Measurements from ENCODE around the gene SPCS2. TPM values are rescaled to one million over a fixed set of nuclear protein-coding genes. Genes with fewer than 3 reads are reported as not detected.

Gene SPCS2
- total RNA-seq, 1 donor from 2014 or later = 120 TPM

DNA sequence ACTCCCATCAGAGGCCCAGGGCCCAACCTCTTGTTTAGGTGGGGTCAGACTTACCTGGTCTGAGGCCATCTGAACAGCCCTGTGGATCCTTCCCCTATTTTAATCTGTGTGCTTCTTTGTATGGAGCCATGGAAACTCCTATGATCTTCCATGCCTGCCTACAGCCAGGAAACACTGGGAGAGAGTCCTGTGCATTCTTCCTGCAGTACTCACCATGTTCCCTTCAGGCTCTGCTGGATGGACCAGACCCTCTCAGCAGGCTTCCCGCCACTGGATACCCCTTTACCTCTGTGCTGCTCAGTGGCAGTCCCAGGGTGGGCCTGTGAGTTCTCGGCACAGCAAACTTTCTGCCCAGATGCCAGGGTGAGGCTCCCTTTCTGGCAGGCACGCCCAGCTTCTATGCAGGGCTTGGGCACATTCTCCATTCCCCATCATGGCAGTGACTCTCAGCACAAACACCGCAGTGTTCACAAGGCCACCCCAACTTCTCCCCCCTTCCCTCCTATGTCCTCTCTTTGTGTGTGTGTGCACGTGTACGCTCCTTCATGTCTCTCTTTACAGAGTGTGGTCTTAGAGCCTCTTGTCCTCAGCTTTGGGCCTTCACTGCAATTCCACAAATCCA, 74.5 kb downstream of the SPCS2 start:
- Histone ChIP-seq H3K27ac (ENCODE audit: low read depth, low read length) (no peak overlapping the region), H2AFZ (ENCODE audit: low read depth, low read length) (no peak overlapping the region), H3K4me3 (ENCODE audit: insufficient read depth, low read depth, low read length) (no peak overlapping the region), H3K9me3 (ENCODE audit: insufficient read depth, low read depth, low read length) (no peaks in the 10 kb centered on the region), H4K20me1 (ENCODE audit: insufficient read depth, low read length) (no peaks in the 10 kb centered on the region), H3K4me1 (ENCODE audit: insufficient read depth, low read length) (no peaks in the 10 kb centered on the region), H3K9ac (ENCODE audit: low read length) (no peak overlapping the region), H3K4me2 (ENCODE audit: low read length) (no peak overlapping the region), H3K27me3 (ENCODE audit: insufficient read depth, low read length) (no peaks in the 10 kb centered on the region), H3K36me3 (ENCODE audit: insufficient read depth, low read length) (no peaks in the 10 kb centered on the region), H3K79me2 (ENCODE audit: insufficient read depth, low read length) (no peaks in the 10 kb centered on the region)
- Mint-ChIP-seq H3K4me1 (ENCODE audit: low read depth, unreplicated experiment) (peaks cover 5% of the 10 kb centered on the region), H3K27ac (ENCODE audit: unreplicated experiment) (no peak overlapping the region), H3K9me3 (ENCODE audit: unreplicated experiment) (peaks cover 9% of the 10 kb centered on the region), H3K27me3 (ENCODE audit: low read depth, unreplicated experiment) (peaks cover 15% of the 10 kb centered on the region), H3K36me3 (ENCODE audit: low read depth, unreplicated experiment) (peaks cover 4% of the 10 kb centered on the region), H3K4me3 (ENCODE audit: unreplicated experiment) (no peak overlapping the region)
- DNase-seq (ENCODE audit: low read depth) = no peak
- FAIRE-seq = no peak
- TF ChIP-seq, protein P1, sequence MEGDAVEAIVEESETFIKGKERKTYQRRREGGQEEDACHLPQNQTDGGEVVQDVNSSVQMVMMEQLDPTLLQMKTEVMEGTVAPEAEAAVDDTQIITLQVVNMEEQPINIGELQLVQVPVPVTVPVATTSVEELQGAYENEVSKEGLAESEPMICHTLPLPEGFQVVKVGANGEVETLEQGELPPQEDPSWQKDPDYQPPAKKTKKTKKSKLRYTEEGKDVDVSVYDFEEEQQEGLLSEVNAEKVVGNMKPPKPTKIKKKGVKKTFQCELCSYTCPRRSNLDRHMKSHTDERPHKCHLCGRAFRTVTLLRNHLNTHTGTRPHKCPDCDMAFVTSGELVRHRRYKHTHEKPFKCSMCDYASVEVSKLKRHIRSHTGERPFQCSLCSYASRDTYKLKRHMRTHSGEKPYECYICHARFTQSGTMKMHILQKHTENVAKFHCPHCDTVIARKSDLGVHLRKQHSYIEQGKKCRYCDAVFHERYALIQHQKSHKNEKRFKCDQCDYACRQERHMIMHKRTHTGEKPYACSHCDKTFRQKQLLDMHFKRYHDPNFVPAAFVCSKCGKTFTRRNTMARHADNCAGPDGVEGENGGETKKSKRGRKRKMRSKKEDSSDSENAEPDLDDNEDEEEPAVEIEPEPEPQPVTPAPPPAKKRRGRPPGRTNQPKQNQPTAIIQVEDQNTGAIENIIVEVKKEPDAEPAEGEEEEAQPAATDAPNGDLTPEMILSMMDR (IDR thresholded peaks at IDR 0.05; ENCODE audit: insufficient read depth, low read depth, low read length) = no peak
- no peak for TF ChIP-seq EZH2 (IDR thresholded peaks at IDR 0.05; ENCODE audit: insufficient read depth, low read length)

DNA sequence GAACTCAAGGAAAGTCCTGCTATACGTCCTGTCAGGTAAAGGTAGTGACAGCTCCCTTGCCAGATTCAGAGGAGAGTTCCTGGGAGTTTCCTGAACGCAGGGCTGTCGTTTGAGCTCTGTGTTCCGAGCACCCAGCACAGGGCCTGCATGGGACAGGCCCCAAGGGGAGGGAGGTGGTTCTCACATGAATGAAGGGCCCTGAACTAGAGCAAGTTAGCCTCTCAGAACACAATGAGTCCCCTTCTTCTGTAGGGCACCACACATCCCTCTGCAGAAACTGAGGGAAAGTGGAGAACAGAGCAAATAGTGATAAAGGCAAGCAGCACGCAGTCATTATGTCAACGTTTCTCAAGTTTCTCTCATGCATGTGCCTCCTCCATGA, 75.0 kb downstream of the SPCS2 start:
- Histone ChIP-seq H3K79me2 (ENCODE audit: insufficient read depth, low read length) (no peaks in the 10 kb centered on the region), H4K20me1 (ENCODE audit: insufficient read depth, low read length) (no peaks in the 10 kb centered on the region), H3K9me3 (ENCODE audit: insufficient read depth, low read depth, low read length) (no peaks in the 10 kb centered on the region), H3K27me3 (ENCODE audit: insufficient read depth, low read length) (no peaks in the 10 kb centered on the region), H2AFZ (ENCODE audit: low read depth, low read length) (no peak overlapping the region), H3K4me1 (ENCODE audit: insufficient read depth, low read length) (no peaks in the 10 kb centered on the region), H3K36me3 (ENCODE audit: insufficient read depth, low read length) (no peaks in the 10 kb centered on the region), H3K4me3 (ENCODE audit: insufficient read depth, low read depth, low read length) (no peak overlapping the region), H3K9ac (ENCODE audit: low read length) (no peak overlapping the region), H3K27ac (ENCODE audit: low read depth, low read length) (no peak overlapping the region), H3K4me2 (ENCODE audit: low read length) (no peak overlapping the region)
- DNase-seq (ENCODE audit: low read depth) = no peak
- Mint-ChIP-seq H3K27ac (ENCODE audit: unreplicated experiment) (no peak overlapping the region), H3K36me3 (ENCODE audit: low read depth, unreplicated experiment) (no peaks in the 10 kb centered on the region), H3K27me3 (ENCODE audit: low read depth, unreplicated experiment) (peaks cover 19% of the 10 kb centered on the region), H3K4me1 (ENCODE audit: low read depth, unreplicated experiment) (peaks cover 5% of the 10 kb centered on the region), H3K4me3 (ENCODE audit: unreplicated experiment) (no peak overlapping the region), H3K9me3 (ENCODE audit: unreplicated experiment) (peaks cover 4% of the 10 kb centered on the region)
- TF ChIP-seq, protein P1 (IDR thresholded peaks at IDR 0.05; ENCODE audit: insufficient read depth, low read depth, low read length) = no peak
- TF ChIP-seq EZH2 (IDR thresholded peaks at IDR 0.05; ENCODE audit: insufficient read depth, low read length) = no peak
- FAIRE-seq = no peak

DNA sequence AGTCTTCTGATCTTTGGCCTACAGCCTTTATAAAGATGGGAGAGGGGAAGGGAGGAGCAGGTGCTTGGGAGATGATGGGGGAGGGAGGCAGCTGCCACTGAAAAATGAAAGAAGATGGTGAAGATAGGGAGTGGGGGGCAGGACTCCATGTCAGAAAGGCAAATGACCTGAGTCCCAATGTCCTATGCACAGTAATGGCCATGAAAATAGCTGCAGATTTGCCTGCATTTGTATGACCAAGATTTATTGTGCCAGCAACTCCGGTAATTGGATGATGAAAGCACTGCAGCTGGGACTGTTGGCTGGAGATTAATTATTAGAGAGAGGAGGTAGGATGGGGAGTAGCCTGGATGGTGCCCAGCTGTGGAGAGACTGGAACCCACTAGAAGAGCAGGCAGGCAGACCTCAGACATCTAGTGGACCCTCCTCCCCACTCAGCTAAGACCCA, 75.7 kb downstream of the SPCS2 start:
- H3K36me3 Mint-ChIP-seq (ENCODE audit: low read depth, unreplicated experiment) = no peaks in the 10 kb centered on the region
- H3K4me3 ChIP-seq (ENCODE audit: insufficient read depth, low read depth, low read length) = no peak overlapping the region
- DNase-seq (ENCODE audit: low read depth) (no peak), FAIRE-seq (no peak)
- H3K9me3 Mint-ChIP-seq (ENCODE audit: unreplicated experiment) = peaks cover 4% of the 10 kb centered on the region
- H4K20me1 ChIP-seq (ENCODE audit: insufficient read depth, low read length) = no peaks in the 10 kb centered on the region
- no peaks in the 10 kb centered on the region for H3K9me3 ChIP-seq (ENCODE audit: insufficient read depth, low read depth, low read length)
- no peak overlapping the region for H2AFZ ChIP-seq (ENCODE audit: low read depth, low read length)
- no peak overlapping the region for H3K4me2 ChIP-seq (ENCODE audit: low read length)
- H3K27ac ChIP-seq (ENCODE audit: low read depth, low read length) = no peak overlapping the region
- H3K4me1 Mint-ChIP-seq (ENCODE audit: low read depth, unreplicated experiment) = peaks cover 5% of the 10 kb centered on the region
- no peak overlapping the region for H3K27ac Mint-ChIP-seq (ENCODE audit: unreplicated experiment)
- no peaks in the 10 kb centered on the region for H3K4me1 ChIP-seq (ENCODE audit: insufficient read depth, low read length)
- TF ChIP-seq, protein P1 (IDR thresholded peaks at IDR 0.05; ENCODE audit: insufficient read depth, low read depth, low read length) = no peak
- no peak for TF ChIP-seq EZH2 (IDR thresholded peaks at IDR 0.05; ENCODE audit: insufficient read depth, low read length)
- H3K79me2 ChIP-seq (ENCODE audit: insufficient read depth, low read length) = no peaks in the 10 kb centered on the region
- H3K36me3 ChIP-seq (ENCODE audit: insufficient read depth, low read length) = no peaks in the 10 kb centered on the region
- no peaks in the 10 kb centered on the region for H3K27me3 ChIP-seq (ENCODE audit: insufficient read depth, low read length)
- H3K27me3 Mint-ChIP-seq (ENCODE audit: low read depth, unreplicated experiment) = peaks cover 21% of the 10 kb centered on the region
- H3K4me3 Mint-ChIP-seq (ENCODE audit: unreplicated experiment) = no peak overlapping the region
- no peak overlapping the region for H3K9ac ChIP-seq (ENCODE audit: low read length)
